Measurements from ENCODE around the gene ARHGAP6. TPM values are rescaled to one million over a fixed set of nuclear protein-coding genes. Genes with fewer than 3 reads are reported as not detected.

Gene ARHGAP6
- total and polyA plus RNA-seq, 9 of the 15 experiments (the other 6 are each of a cell fraction or from before 2014, with no cell fraction given), result 12.5 to 63.6 (median 41.8) TPM

DNA sequence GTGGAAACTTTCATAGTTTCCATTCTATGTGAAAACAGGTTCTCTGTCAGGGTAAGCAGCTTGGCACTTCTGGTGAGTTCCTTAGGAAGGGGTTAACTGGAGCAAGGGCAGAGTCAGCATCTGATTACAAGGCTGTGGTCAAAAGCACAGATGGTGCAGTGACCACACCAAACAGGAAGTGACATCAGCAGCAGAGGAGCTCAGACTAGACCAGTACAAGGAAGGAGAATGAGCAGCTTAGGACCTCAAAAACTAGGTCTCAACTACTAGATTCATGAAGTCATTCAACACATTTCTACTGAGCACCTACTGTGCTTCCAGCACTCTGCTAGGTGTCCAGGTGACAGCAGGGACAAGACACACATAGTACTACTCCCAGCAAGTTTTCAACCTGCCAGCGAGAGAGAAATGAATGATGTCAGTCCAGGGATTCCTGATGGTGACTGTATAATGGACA lies 242.3 kb downstream of the ARHGAP6 start (continued):
- TF ChIP-seq, protein P1, sequence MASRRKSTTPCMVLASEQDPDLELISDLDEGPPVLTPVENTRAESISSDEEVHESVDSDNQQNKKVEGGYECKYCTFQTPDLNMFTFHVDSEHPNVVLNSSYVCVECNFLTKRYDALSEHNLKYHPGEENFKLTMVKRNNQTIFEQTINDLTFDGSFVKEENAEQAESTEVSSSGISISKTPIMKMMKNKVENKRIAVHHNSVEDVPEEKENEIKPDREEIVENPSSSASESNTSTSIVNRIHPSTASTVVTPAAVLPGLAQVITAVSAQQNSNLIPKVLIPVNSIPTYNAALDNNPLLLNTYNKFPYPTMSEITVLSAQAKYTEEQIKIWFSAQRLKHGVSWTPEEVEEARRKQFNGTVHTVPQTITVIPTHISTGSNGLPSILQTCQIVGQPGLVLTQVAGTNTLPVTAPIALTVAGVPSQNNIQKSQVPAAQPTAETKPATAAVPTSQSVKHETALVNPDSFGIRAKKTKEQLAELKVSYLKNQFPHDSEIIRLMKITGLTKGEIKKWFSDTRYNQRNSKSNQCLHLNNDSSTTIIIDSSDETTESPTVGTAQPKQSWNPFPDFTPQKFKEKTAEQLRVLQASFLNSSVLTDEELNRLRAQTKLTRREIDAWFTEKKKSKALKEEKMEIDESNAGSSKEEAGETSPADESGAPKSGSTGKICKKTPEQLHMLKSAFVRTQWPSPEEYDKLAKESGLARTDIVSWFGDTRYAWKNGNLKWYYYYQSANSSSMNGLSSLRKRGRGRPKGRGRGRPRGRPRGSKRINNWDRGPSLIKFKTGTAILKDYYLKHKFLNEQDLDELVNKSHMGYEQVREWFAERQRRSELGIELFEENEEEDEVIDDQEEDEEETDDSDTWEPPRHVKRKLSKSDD (conservative IDR thresholded peaks at IDR 0.05; ENCODE audit: low read length), result no peak
- TF ChIP-seq HDAC2 (IDR thresholded peaks at IDR 0.05) (no peak), LEF1 (IDR thresholded peaks at IDR 0.05) (no peak), HMG20B (CRISPR knock-in tag; IDR thresholded peaks at IDR 0.05) (no peak), FOXJ3 (CRISPR knock-in tag; IDR thresholded peaks at IDR 0.05) (no peak), EZH2 (IDR thresholded peaks at IDR 0.05; ENCODE audit: borderline replicate concordance, low read depth, low read length) (no peak), POLR2H (tag; IDR thresholded peaks at IDR 0.05; ENCODE audit: low read depth) (peak; percentile 20; the same call in 1 of the 2 replicates)
- TF ChIP-seq, protein P2, sequence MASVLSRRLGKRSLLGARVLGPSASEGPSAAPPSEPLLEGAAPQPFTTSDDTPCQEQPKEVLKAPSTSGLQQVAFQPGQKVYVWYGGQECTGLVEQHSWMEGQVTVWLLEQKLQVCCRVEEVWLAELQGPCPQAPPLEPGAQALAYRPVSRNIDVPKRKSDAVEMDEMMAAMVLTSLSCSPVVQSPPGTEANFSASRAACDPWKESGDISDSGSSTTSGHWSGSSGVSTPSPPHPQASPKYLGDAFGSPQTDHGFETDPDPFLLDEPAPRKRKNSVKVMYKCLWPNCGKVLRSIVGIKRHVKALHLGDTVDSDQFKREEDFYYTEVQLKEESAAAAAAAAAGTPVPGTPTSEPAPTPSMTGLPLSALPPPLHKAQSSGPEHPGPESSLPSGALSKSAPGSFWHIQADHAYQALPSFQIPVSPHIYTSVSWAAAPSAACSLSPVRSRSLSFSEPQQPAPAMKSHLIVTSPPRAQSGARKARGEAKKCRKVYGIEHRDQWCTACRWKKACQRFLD (CRISPR knock-in tag; IDR thresholded peaks at IDR 0.05), result no peak
- TF ChIP-seq, protein P3, sequence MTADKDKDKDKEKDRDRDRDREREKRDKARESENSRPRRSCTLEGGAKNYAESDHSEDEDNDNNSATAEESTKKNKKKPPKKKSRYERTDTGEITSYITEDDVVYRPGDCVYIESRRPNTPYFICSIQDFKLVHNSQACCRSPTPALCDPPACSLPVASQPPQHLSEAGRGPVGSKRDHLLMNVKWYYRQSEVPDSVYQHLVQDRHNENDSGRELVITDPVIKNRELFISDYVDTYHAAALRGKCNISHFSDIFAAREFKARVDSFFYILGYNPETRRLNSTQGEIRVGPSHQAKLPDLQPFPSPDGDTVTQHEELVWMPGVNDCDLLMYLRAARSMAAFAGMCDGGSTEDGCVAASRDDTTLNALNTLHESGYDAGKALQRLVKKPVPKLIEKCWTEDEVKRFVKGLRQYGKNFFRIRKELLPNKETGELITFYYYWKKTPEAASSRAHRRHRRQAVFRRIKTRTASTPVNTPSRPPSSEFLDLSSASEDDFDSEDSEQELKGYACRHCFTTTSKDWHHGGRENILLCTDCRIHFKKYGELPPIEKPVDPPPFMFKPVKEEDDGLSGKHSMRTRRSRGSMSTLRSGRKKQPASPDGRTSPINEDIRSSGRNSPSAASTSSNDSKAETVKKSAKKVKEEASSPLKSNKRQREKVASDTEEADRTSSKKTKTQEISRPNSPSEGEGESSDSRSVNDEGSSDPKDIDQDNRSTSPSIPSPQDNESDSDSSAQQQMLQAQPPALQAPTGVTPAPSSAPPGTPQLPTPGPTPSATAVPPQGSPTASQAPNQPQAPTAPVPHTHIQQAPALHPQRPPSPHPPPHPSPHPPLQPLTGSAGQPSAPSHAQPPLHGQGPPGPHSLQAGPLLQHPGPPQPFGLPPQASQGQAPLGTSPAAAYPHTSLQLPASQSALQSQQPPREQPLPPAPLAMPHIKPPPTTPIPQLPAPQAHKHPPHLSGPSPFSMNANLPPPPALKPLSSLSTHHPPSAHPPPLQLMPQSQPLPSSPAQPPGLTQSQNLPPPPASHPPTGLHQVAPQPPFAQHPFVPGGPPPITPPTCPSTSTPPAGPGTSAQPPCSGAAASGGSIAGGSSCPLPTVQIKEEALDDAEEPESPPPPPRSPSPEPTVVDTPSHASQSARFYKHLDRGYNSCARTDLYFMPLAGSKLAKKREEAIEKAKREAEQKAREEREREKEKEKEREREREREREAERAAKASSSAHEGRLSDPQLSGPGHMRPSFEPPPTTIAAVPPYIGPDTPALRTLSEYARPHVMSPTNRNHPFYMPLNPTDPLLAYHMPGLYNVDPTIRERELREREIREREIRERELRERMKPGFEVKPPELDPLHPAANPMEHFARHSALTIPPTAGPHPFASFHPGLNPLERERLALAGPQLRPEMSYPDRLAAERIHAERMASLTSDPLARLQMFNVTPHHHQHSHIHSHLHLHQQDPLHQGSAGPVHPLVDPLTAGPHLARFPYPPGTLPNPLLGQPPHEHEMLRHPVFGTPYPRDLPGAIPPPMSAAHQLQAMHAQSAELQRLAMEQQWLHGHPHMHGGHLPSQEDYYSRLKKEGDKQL (CRISPR knock-in tag; IDR thresholded peaks at IDR 0.05; ENCODE audit: borderline replicate concordance), result no peak
- TF ChIP-seq, protein P4, sequence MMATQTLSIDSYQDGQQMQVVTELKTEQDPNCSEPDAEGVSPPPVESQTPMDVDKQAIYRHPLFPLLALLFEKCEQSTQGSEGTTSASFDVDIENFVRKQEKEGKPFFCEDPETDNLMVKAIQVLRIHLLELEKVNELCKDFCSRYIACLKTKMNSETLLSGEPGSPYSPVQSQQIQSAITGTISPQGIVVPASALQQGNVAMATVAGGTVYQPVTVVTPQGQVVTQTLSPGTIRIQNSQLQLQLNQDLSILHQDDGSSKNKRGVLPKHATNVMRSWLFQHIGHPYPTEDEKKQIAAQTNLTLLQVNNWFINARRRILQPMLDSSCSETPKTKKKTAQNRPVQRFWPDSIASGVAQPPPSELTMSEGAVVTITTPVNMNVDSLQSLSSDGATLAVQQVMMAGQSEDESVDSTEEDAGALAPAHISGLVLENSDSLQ (IDR thresholded peaks at IDR 0.05), result no peak
- TF ChIP-seq, protein P5, sequence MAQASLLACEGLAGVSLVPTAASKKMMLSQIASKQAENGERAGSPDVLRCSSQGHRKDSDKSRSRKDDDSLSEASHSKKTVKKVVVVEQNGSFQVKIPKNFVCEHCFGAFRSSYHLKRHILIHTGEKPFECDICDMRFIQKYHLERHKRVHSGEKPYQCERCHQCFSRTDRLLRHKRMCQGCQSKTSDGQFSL (CRISPR knock-in tag; IDR thresholded peaks at IDR 0.05), result no peak
- TF ChIP-seq, protein P5 (tag; IDR thresholded peaks at IDR 0.05), result no peak
- TF ChIP-seq, protein P6, sequence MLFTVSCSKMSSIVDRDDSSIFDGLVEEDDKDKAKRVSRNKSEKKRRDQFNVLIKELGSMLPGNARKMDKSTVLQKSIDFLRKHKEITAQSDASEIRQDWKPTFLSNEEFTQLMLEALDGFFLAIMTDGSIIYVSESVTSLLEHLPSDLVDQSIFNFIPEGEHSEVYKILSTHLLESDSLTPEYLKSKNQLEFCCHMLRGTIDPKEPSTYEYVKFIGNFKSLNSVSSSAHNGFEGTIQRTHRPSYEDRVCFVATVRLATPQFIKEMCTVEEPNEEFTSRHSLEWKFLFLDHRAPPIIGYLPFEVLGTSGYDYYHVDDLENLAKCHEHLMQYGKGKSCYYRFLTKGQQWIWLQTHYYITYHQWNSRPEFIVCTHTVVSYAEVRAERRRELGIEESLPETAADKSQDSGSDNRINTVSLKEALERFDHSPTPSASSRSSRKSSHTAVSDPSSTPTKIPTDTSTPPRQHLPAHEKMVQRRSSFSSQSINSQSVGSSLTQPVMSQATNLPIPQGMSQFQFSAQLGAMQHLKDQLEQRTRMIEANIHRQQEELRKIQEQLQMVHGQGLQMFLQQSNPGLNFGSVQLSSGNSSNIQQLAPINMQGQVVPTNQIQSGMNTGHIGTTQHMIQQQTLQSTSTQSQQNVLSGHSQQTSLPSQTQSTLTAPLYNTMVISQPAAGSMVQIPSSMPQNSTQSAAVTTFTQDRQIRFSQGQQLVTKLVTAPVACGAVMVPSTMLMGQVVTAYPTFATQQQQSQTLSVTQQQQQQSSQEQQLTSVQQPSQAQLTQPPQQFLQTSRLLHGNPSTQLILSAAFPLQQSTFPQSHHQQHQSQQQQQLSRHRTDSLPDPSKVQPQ (CRISPR knock-in tag; IDR thresholded peaks at IDR 0.05; ENCODE audit: borderline replicate concordance), result no peak
